Thyroid gland (tissue), 4 donors: ENCODE measurements around the gene SLC13A4. TPM values are rescaled to one million over a fixed set of nuclear protein-coding genes. Genes with fewer than 3 reads are reported as not detected.

Experiments
- DNase-seq, 2 donors: peaks; one replicate each; pipeline ENCODE4 v3.0.0-alpha.2; 2019
- H3K27ac ChIP-seq, 3 donors: fragments of 200-600 bp; sonication (generic); 1 replicate in 2 of 3; 2 replicates in 1 of 3; pipeline ENCODE4 v1.5.1; 2016 to 2019; ENCODE audit warnings: mild to moderate bottlenecking in 1 of 3, moderate library complexity in 1 of 3
- H3K27me3 ChIP-seq: fragments of 200-600 bp; sonication (generic); one replicate; pipeline ENCODE4 v1.5.1; 2019
- H3K36me3 ChIP-seq, 2 donors: fragments of 200-600 bp; sonication (generic); one replicate each; pipeline ENCODE4 v1.5.1; 2016 to 2019
- H3K4me1 ChIP-seq, 2 donors: fragments of 200-600 bp; sonication (generic); one replicate each; pipeline ENCODE4 v1.5.1; 2017 to 2019
- H3K4me3 ChIP-seq, 3 donors: fragments of 200-600 bp; sonication (generic); replicated peaks in 1 of 3; 1 replicate in 2 of 3; 2 replicates in 1 of 3; pipeline ENCODE4 v1.5.1; 2016; ENCODE audit warnings: mild to moderate bottlenecking in 1 of 3
- H3K9me3 ChIP-seq: fragments of 200-600 bp; sonication (generic); one replicate; pipeline ENCODE4 v1.5.1; 2017
- CTCF ChIP-seq, 6 experiments: fragments of 200-600 bp in 3 of 6; fragments of 450-650 bp in 3 of 6; sonication (generic) in 3 of 6; IDR thresholded peaks; one replicate each; pipeline ENCODE4 v1.5.1; 2016 to 2019; ENCODE audit warnings: antibody characterized with exemption in 6 of 6, mild to moderate bottlenecking in 2 of 6, inconsistent platforms in 1 of 6, moderate library complexity in 1 of 6
- POLR2A ChIP-seq, 2 donors: fragments of 450-650 bp; IDR thresholded peaks; one replicate each; pipeline ENCODE4 v1.6.1; 2017; ENCODE audit warnings: antibody characterized with exemption in 2 of 2, mild to moderate bottlenecking in 2 of 2, moderate library complexity in 1 of 2
- WGBS, 2 donors: methylation state at CpG; one replicate each; pipeline ENCODE4 v1.1.5; 2017; 5-methylcytosine and 5-hydroxymethylcytosine counted together
- intact Hi-C: fragments of 100-400 bp; cut with DNase I; formaldehyde crosslinking; loops from one replicate; pipeline ENCODE4 v1.15.1; 2023
- total RNA-seq, 4 donors: library from RNA; depleted of rRNA; stranded (reverse); fragments of >200 nt; gene quantifications; one replicate each; pipeline ENCODE4 v1.2.3, GENCODE V29; 2016

Gene SLC13A4
- total RNA-seq, 4 donors from 2014 or later, result 0.20 TPM; not detected in 3

GRCh38 chr7:135650831-135651573, 77.0 kb downstream of the SLC13A4 start:
- intact Hi-C loops, result loop anchor here (10.0 kb wide), 1 partner anchor 354 kb away; no protein-coding TSS in a partner anchor
- DNase-seq, result no peak
- H3K36me3 ChIP-seq, result no peaks in the 10 kb centered on the region
- peaks cover 3 to 4% of the 10 kb centered on the region in 2 donors for H3K4me1 ChIP-seq
- no peak overlapping the region for H3K27ac ChIP-seq
- WGBS, 2 donors, result 83 to 89% methylated on average over 15 of the region's 15 CpGs
- no peaks in the 10 kb centered on the region for H3K27me3 ChIP-seq
- H3K4me3 ChIP-seq, result no peak overlapping the region
- no peak for TF ChIP-seq CTCF (IDR thresholded peaks at IDR 0.05)
- H3K9me3 ChIP-seq, result no peaks in the 10 kb centered on the region

- H3K4me3 ChIP-seq, result no peak overlapping the region
- TF ChIP-seq CTCF (IDR thresholded peaks at IDR 0.05) (no peak), POLR2A (IDR thresholded peaks at IDR 0.05) (no peak)
- H3K9me3 ChIP-seq, result no peaks in the 10 kb centered on the region
- no peaks in the 10 kb centered on the region for H3K36me3 ChIP-seq
- H3K4me1 ChIP-seq, result peaks cover 8 to 11% of the 10 kb centered on the region in 2 donors
- intact Hi-C loops, result no loop called here
- H3K27ac ChIP-seq, result no peak overlapping the region
- 92% methylated on average over 7 of the region's 7 CpGs for WGBS, 2 donors
- H3K27me3 ChIP-seq, result no peaks in the 10 kb centered on the region
- DNase-seq, result no peak
These were observed 79.8 kb downstream of the SLC13A4 start for GRCh38 chr7:135648235-135648634.

- Histone ChIP-seq H3K4me1 (peaks cover 8 to 11% of the 10 kb centered on the region in 2 donors), H3K4me3 (no peak overlapping the region), H3K27ac (no peak overlapping the region), H3K9me3 (no peaks in the 10 kb centered on the region), H3K36me3 (no peaks in the 10 kb centered on the region), H3K27me3 (no peaks in the 10 kb centered on the region)
- intact Hi-C loops, result no loop called here
- no peak for DNase-seq
- TF ChIP-seq POLR2A (IDR thresholded peaks at IDR 0.05) (no peak), CTCF (IDR thresholded peaks at IDR 0.05) (no peak)
- 86 to 92% methylated on average over 1 of the region's 1 CpG for WGBS, 2 donors
These were observed 80.2 kb downstream of the SLC13A4 start for GRCh38 chr7:135647755-135648154.

GRCh38 chr7:135645296-135645904, 82.6 kb downstream of the SLC13A4 start:
- Histone ChIP-seq H3K36me3 (no peaks in the 10 kb centered on the region), H3K4me1 (peaks cover 8 to 11% of the 10 kb centered on the region in 2 donors), H3K27me3 (no peaks in the 10 kb centered on the region), H3K4me3 (peak overlapping the region in 2 of 3 donors; percentile 7 to 22), H3K9me3 (no peaks in the 10 kb centered on the region), H3K27ac (peak overlapping the region; percentile 80 to 83 (median 81))
- 16 to 19% methylated on average over 6 of the region's 6 CpGs for WGBS, 2 donors
- peak; percentile 19 to 31 for DNase-seq
- peak; percentile 30 to 86 (median 74) for TF ChIP-seq CTCF (IDR thresholded peaks at IDR 0.05)
- TF ChIP-seq POLR2A (IDR thresholded peaks at IDR 0.05), result no peak
- intact Hi-C loops, result no loop called here

GRCh38 chr7:135644729-135645128, 83.3 kb downstream of the SLC13A4 start:
- Histone ChIP-seq H3K4me1 (peaks cover 8 to 11% of the 10 kb centered on the region in 2 donors), H3K27me3 (no peaks in the 10 kb centered on the region), H3K27ac (peak overlapping the region; percentile 80 to 83 (median 81)), H3K4me3 (no peak overlapping the region), H3K9me3 (no peaks in the 10 kb centered on the region), H3K36me3 (no peaks in the 10 kb centered on the region)
- DNase-seq, result no peak
- 79 to 80% methylated on average over 3 of the region's 3 CpGs for WGBS, 2 donors
- intact Hi-C loops, result loop anchor here (5.0 kb wide), 1 partner anchor 357 kb away; no protein-coding TSS in a partner anchor
- TF ChIP-seq CTCF (IDR thresholded peaks at IDR 0.05) (no peak), POLR2A (IDR thresholded peaks at IDR 0.05) (no peak)
